SK-N-SH (cell line): ENCODE data around the gene ARHGAP1. TPM values are rescaled to one million over a fixed set of nuclear protein-coding genes. Genes with fewer than 3 reads are reported as not detected.

Source experiments
- CTCF ChIA-PET: fragments of 300-600, 350-600 bp; formaldehyde crosslinking; extraction: SDS; loops from one replicate; lab custom pipeline; 2021; lab: Yijun Ruan, JAX
- POLR2A ChIA-PET: fragments of 350-600 bp; sonication (Branson Sonifier 250); formaldehyde crosslinking; extraction: SDS; loops from one replicate; lab custom pipeline; 2020; ENCODE audit warnings: antibody characterized with exemption, inconsistent platforms; lab: Yijun Ruan, JAX
- DNase-seq: peaks from one replicate; pipeline ENCODE4 v3.0.0; 2012
- H2AFZ ChIP-seq: fragments of 200-600 bp; sonication (generic); 2 replicates; pipeline ENCODE4 v1.8.1; 2016; ENCODE audit warnings: antibody characterized with exemption, mild to moderate bottlenecking, low read depth
- H3F3A ChIP-seq: fragments of 200-600 bp; sonication (generic); replicated peaks from 2 replicates; pipeline ENCODE3; 2016; ENCODE audit warnings: antibody characterized with exemption, mild to moderate bottlenecking; ENCODE audit not compliant: insufficient read depth
- H3K27ac ChIP-seq, 2 experiments: fragments of 200-500 bp in 1 of 2; fragments of 200-600 bp in 1 of 2; sonication (Bioruptor generic) in 1 of 2; sonication (generic), shearing (Covaris generic) in 1 of 2; 2 replicates each; pipeline versions ENCODE4 v1.5.1 to v1.6.1; 2014 to 2016; ENCODE audit warnings: low read depth in 2 of 2, inconsistent platforms in 1 of 2, low read length in 1 of 2, mild to moderate bottlenecking in 1 of 2, mixed read lengths in 1 of 2
- H3K27me3 ChIP-seq: fragments of 200-600 bp; sonication (generic), shearing (Covaris generic); 2 replicates; pipeline ENCODE4 v1.6.1; 2016; ENCODE audit warnings: mixed run types; ENCODE audit not compliant: insufficient read depth
- H3K36me3 ChIP-seq, 2 experiments: fragments of 200-500 bp in 1 of 2; fragments of 200-600 bp in 1 of 2; sonication (Bioruptor generic) in 1 of 2; sonication (generic) in 1 of 2; replicated peaks in 1 of 2; 2 replicates each; pipeline versions ENCODE3 to v1.5.1; 2014 to 2016; ENCODE audit warnings: low read length in 1 of 2, mild to moderate bottlenecking in 1 of 2; ENCODE audit not compliant: insufficient read depth in 2 of 2, control insufficient read depth in 1 of 2
- H3K4me1 ChIP-seq, 2 experiments: fragments of 200-500 bp in 1 of 2; fragments of 200-600 bp in 1 of 2; sonication (Bioruptor generic) in 1 of 2; sonication (generic), shearing (Covaris generic) in 1 of 2; 2 replicates each; pipeline versions ENCODE4 v1.5.1 to v1.6.1; 2014 to 2016; ENCODE audit warnings: low read depth in 1 of 2, low read length in 1 of 2, mixed run types in 1 of 2; ENCODE audit not compliant: insufficient read depth in 2 of 2, control insufficient read depth in 1 of 2
- H3K4me2 ChIP-seq: fragments of 200-600 bp; sonication (generic), shearing (Covaris generic); 2 replicates; pipeline ENCODE4 v1.6.1; 2017; ENCODE audit warnings: mixed run types
- H3K4me3 ChIP-seq, 2 experiments: fragments of 200-500 bp in 1 of 2; fragments of 200-600 bp in 1 of 2; sonication (Bioruptor generic) in 1 of 2; sonication (generic), shearing (Covaris generic) in 1 of 2; 2 replicates each; pipeline versions ENCODE4 v1.5.1 to v1.8.1; 2014 to 2016; ENCODE audit warnings: low read depth in 2 of 2, inconsistent platforms in 1 of 2, low read length in 1 of 2, mild to moderate bottlenecking in 1 of 2, mixed read lengths in 1 of 2, moderate library complexity in 1 of 2
- H3K79me2 ChIP-seq: fragments of 200-600 bp; sonication (generic); 2 replicates; pipeline ENCODE4 v1.8.1; 2017; ENCODE audit warnings: mild to moderate bottlenecking; ENCODE audit not compliant: insufficient read depth
- H3K9ac ChIP-seq: fragments of 200-600 bp; sonication (generic); 2 replicates; pipeline ENCODE4 v1.6.1; 2017; ENCODE audit warnings: mixed run types
- H3K9me2 ChIP-seq: fragments of 200-600 bp; sonication (generic); 2 replicates; pipeline ENCODE4 v1.6.1; 2017; ENCODE audit warnings: mixed run types
- H3K9me3 ChIP-seq: fragments of 200-600 bp; sonication (generic); 2 replicates; pipeline ENCODE4 v1.6.1; 2017; ENCODE audit warnings: mixed run types, mild to moderate bottlenecking, moderate library complexity
- H4K20me1 ChIP-seq: fragments of 200-600 bp; sonication (generic); 2 replicates; pipeline ENCODE4 v1.6.1; 2017; ENCODE audit warnings: mild to moderate bottlenecking, mixed run types; ENCODE audit not compliant: insufficient read depth
- ELF1 ChIP-seq: IDR thresholded peaks from 2 replicates; pipeline ENCODE4 v1.4.0; 2012
- EZH2phosphoT487 ChIP-seq: fragments of 200-600 bp; sonication (generic); IDR thresholded peaks from 2 replicates; pipeline ENCODE4 v1.6.1; 2017; ENCODE audit warnings: low read depth, mixed run types, mild to moderate bottlenecking, antibody characterized with exemption, moderate library complexity, borderline replicate concordance
- FOSL2 ChIP-seq: IDR thresholded peaks from 2 replicates; pipeline ENCODE4 v1.4.0; 2012; ENCODE audit warnings: low read depth, mild to moderate bottlenecking, moderate library complexity, borderline replicate concordance
- FOXJ3 ChIP-seq: sonication (generic); formaldehyde crosslinking; IDR thresholded peaks from 2 replicates; pipeline ENCODE4 v1.5.1; 2020; ENCODE audit warnings: mild to moderate bottlenecking, missing genetic modification reagents
- FOXM1 ChIP-seq: IDR thresholded peaks from 2 replicates; pipeline ENCODE4 v1.4.0; 2012; ENCODE audit warnings: low read depth, mild to moderate bottlenecking
- GABPA ChIP-seq: IDR thresholded peaks from 2 replicates; pipeline ENCODE4 v1.4.0; 2012; ENCODE audit warnings: low read depth, mild to moderate bottlenecking
- GATA2 ChIP-seq: sonication (generic); formaldehyde crosslinking; IDR thresholded peaks from 2 replicates; pipeline ENCODE4 v1.5.0; 2020; ENCODE audit warnings: mild to moderate bottlenecking, missing genetic modification reagents
- JUND ChIP-seq: IDR thresholded peaks from 2 replicates; pipeline ENCODE4 v1.4.0; 2012
- MEF2A ChIP-seq: IDR thresholded peaks from 2 replicates; pipeline ENCODE4 v1.4.0; 2012; ENCODE audit warnings: low read depth, borderline replicate concordance
- MXI1 ChIP-seq: IDR thresholded peaks from 2 replicates; pipeline ENCODE4 v1.6.1; 2012; ENCODE audit warnings: mild to moderate bottlenecking, low read depth, low read length, improper control_type of control experiment
- NFIC ChIP-seq: IDR thresholded peaks from 2 replicates; pipeline ENCODE4 v1.4.0; 2012; ENCODE audit warnings: borderline replicate concordance
- POLR2AphosphoS5 ChIP-seq: IDR thresholded peaks from 2 replicates; pipeline ENCODE4 v1.6.1; 2012; ENCODE audit warnings: low read depth, low read length
- RFX5 ChIP-seq: IDR thresholded peaks from 2 replicates; pipeline ENCODE4 v1.6.1; 2012; ENCODE audit warnings: mild to moderate bottlenecking, improper control_type of control experiment, low read length
- RXRA ChIP-seq: IDR thresholded peaks from 2 replicates; pipeline ENCODE4 v1.4.0; 2012; ENCODE audit warnings: low read depth, mild to moderate bottlenecking, borderline replicate concordance
- SIN3A ChIP-seq: IDR thresholded peaks from 2 replicates; pipeline ENCODE4 v1.6.1; 2012; ENCODE audit warnings: low read depth, mild to moderate bottlenecking, low read length, moderate library complexity, borderline replicate concordance
- SMC3 ChIP-seq: IDR thresholded peaks from 2 replicates; pipeline ENCODE4 v1.6.1; 2012; ENCODE audit warnings: low read depth, low read length, improper control_type of control experiment
- TAF1 ChIP-seq: IDR thresholded peaks from 2 replicates; pipeline ENCODE4 v1.6.1; 2012; ENCODE audit warnings: low read depth, mild to moderate bottlenecking, low read length, moderate library complexity, borderline replicate concordance
- YY1 ChIP-seq: IDR thresholded peaks from 2 replicates; pipeline ENCODE4 v1.4.0; 2012; ENCODE audit warnings: low read depth, mild to moderate bottlenecking
- polyA plus RNA-seq, 3 experiments: library from polyadenylated mRNA; depleted of rRNA; stranded (reverse); fragments of >200 nt; gene quantifications; 2 replicates each; pipeline ENCODE4 v1.2.3, GENCODE V29; 2012
- TF ChIP-seq, protein P1 (sequence below): fragments of 150-350 bp; IDR thresholded peaks from 2 replicates; pipeline ENCODE4 v1.6.1; 2017; ENCODE audit warnings: antibody characterized with exemption, low read length, low read depth, borderline replicate concordance
- TF ChIP-seq, protein P2 (sequence below): IDR thresholded peaks from 2 replicates; pipeline ENCODE4 v1.4.0; 2012; ENCODE audit warnings: low read depth
- TF ChIP-seq, protein P3 (sequence below): IDR thresholded peaks from 2 replicates; pipeline ENCODE4 v1.6.1; 2012; ENCODE audit warnings: mild to moderate bottlenecking, low read depth, low read length, moderate library complexity
- TF ChIP-seq, protein P4 (sequence below): fragments of 150-350 bp; IDR thresholded peaks from 2 replicates; pipeline ENCODE4 v1.6.1; 2016; ENCODE audit warnings: mild to moderate bottlenecking, low read depth, low read length
- TF ChIP-seq, protein P5 (sequence below): fragments of 200-600 bp; sonication (generic); IDR thresholded peaks from 2 replicates; pipeline ENCODE4 v1.6.1; 2017; ENCODE audit warnings: antibody characterized with exemption, mild to moderate bottlenecking, moderate library complexity

The ARHGAP1 gene
- polyA plus RNA-seq, 1 of the 3 experiments (the other 2 are of a cell fraction): 27.1 TPM

DNA sequence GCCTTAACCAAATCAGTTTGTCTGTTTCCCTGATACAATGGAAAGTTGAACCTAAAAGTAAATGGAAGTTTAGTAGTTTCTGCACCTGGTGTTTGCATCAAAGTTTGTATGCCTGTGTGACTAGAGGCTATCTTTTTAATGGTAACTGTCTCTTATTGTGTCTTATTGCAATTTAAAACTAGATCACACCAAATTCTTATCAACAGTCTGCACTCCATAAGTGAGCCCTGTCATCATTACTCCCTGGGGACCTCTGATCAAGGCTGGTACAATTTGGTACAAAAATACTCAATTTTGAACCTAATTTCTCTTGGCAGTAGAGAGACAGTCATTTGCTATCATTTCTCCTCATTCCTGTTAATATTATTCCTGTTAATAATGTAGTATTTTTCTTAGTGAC lies 38.1 kb downstream of the ARHGAP1 start:
- POLR2A ChIA-PET: no interaction called here
- H3K79me2 ChIP-seq: no peaks in the 10 kb centered on the region
- H3K4me3 ChIP-seq: no peak overlapping the region
- peaks cover 48 to 56% of the 10 kb centered on the region in 2 experiments for H3K36me3 ChIP-seq
- DNase-seq: no peak
- peaks cover 0 to 9% of the 10 kb centered on the region in 2 experiments; a peak in 1 of 4 replicates for H3K4me1 ChIP-seq
- H2AFZ ChIP-seq: no peak overlapping the region
- no peaks in the 10 kb centered on the region for H3K9me2 ChIP-seq
- no peak for TF ChIP-seq JUND
- TF ChIP-seq MEF2A: no peak
- TF ChIP-seq SIN3A: no peak
- TF ChIP-seq NFIC: no peak
- no peak for TF ChIP-seq RXRA
- TF ChIP-seq, protein P1, sequence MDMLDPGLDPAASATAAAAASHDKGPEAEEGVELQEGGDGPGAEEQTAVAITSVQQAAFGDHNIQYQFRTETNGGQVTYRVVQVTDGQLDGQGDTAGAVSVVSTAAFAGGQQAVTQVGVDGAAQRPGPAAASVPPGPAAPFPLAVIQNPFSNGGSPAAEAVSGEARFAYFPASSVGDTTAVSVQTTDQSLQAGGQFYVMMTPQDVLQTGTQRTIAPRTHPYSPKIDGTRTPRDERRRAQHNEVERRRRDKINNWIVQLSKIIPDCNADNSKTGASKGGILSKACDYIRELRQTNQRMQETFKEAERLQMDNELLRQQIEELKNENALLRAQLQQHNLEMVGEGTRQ: no peak
- TF ChIP-seq, all 33 proteins: peak for 0
- no peaks in the 10 kb centered on the region for H3K9me3 ChIP-seq
- no peaks in the 10 kb centered on the region for H4K20me1 ChIP-seq
- CTCF ChIA-PET: no interaction called here
- no peak overlapping the region for H3K9ac ChIP-seq
- no peaks in the 10 kb centered on the region for H3F3A ChIP-seq
- H3K27ac ChIP-seq: no peak overlapping the region
- H3K27me3 ChIP-seq: no peaks in the 10 kb centered on the region
- no peak overlapping the region for H3K4me2 ChIP-seq

DNA sequence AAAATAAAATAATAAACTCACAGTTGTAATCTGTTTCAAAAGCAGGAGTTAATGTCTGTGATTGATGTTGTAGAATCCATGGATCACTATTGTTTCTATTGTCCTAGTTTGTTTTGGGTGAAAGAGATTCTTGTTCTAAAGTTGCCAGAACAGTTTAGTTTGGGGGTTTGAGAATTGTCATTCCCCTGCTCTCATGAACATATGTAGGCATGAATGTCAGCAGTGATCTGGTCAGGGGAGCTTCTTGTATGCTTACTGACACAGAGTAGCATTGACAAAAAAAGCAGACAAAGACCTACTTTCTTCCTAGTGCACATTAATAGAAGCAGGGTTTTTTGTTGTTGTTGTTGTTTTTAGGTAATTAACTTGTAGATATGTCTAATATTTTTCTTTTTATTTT lies 38.6 kb downstream of the ARHGAP1 start:
- H3K79me2 ChIP-seq: no peaks in the 10 kb centered on the region
- POLR2A ChIA-PET: interaction anchor here (0.6 kb wide), 1 partner anchor 18 kb away, joined by 3 read pairs; no protein-coding TSS in a partner anchor
- no peak overlapping the region for H3K9ac ChIP-seq
- H4K20me1 ChIP-seq: no peaks in the 10 kb centered on the region
- DNase-seq: no peak
- peaks cover 0 to 11% of the 10 kb centered on the region in 2 experiments; a peak in 1 of 4 replicates for H3K4me1 ChIP-seq
- H3K27ac ChIP-seq: no peak overlapping the region
- no peaks in the 10 kb centered on the region for H3F3A ChIP-seq
- no peaks in the 10 kb centered on the region for H3K27me3 ChIP-seq
- no peaks in the 10 kb centered on the region for H3K9me3 ChIP-seq
- CTCF ChIA-PET: no interaction called here
- H3K4me3 ChIP-seq: no peak overlapping the region
- H3K4me2 ChIP-seq: no peak overlapping the region
- H3K9me2 ChIP-seq: no peaks in the 10 kb centered on the region
- peaks cover 52 to 53% of the 10 kb centered on the region in 2 experiments for H3K36me3 ChIP-seq
- no peak overlapping the region for H2AFZ ChIP-seq
- TF ChIP-seq FOXM1 (no peak), GATA2 (CRISPR knock-in tag) (no peak), NFIC (no peak), TAF1 (no peak), FOSL2 (no peak), EZH2phosphoT487 (no peak), MXI1 (no peak), POLR2AphosphoS5 (no peak), SIN3A (no peak), YY1 (no peak), FOXJ3 (CRISPR knock-in tag) (no peak), ELF1 (no peak), GABPA (no peak), SMC3 (no peak), RFX5 (no peak)
- TF ChIP-seq, protein P2, sequence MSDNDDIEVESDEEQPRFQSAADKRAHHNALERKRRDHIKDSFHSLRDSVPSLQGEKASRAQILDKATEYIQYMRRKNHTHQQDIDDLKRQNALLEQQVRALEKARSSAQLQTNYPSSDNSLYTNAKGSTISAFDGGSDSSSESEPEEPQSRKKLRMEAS: no peak
- TF ChIP-seq, protein P3, sequence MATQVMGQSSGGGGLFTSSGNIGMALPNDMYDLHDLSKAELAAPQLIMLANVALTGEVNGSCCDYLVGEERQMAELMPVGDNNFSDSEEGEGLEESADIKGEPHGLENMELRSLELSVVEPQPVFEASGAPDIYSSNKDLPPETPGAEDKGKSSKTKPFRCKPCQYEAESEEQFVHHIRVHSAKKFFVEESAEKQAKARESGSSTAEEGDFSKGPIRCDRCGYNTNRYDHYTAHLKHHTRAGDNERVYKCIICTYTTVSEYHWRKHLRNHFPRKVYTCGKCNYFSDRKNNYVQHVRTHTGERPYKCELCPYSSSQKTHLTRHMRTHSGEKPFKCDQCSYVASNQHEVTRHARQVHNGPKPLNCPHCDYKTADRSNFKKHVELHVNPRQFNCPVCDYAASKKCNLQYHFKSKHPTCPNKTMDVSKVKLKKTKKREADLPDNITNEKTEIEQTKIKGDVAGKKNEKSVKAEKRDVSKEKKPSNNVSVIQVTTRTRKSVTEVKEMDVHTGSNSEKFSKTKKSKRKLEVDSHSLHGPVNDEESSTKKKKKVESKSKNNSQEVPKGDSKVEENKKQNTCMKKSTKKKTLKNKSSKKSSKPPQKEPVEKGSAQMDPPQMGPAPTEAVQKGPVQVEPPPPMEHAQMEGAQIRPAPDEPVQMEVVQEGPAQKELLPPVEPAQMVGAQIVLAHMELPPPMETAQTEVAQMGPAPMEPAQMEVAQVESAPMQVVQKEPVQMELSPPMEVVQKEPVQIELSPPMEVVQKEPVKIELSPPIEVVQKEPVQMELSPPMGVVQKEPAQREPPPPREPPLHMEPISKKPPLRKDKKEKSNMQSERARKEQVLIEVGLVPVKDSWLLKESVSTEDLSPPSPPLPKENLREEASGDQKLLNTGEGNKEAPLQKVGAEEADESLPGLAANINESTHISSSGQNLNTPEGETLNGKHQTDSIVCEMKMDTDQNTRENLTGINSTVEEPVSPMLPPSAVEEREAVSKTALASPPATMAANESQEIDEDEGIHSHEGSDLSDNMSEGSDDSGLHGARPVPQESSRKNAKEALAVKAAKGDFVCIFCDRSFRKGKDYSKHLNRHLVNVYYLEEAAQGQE: no peak
- TF ChIP-seq, protein P4, sequence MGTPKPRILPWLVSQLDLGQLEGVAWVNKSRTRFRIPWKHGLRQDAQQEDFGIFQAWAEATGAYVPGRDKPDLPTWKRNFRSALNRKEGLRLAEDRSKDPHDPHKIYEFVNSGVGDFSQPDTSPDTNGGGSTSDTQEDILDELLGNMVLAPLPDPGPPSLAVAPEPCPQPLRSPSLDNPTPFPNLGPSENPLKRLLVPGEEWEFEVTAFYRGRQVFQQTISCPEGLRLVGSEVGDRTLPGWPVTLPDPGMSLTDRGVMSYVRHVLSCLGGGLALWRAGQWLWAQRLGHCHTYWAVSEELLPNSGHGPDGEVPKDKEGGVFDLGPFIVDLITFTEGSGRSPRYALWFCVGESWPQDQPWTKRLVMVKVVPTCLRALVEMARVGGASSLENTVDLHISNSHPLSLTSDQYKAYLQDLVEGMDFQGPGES: no peak
- TF ChIP-seq, protein P5, sequence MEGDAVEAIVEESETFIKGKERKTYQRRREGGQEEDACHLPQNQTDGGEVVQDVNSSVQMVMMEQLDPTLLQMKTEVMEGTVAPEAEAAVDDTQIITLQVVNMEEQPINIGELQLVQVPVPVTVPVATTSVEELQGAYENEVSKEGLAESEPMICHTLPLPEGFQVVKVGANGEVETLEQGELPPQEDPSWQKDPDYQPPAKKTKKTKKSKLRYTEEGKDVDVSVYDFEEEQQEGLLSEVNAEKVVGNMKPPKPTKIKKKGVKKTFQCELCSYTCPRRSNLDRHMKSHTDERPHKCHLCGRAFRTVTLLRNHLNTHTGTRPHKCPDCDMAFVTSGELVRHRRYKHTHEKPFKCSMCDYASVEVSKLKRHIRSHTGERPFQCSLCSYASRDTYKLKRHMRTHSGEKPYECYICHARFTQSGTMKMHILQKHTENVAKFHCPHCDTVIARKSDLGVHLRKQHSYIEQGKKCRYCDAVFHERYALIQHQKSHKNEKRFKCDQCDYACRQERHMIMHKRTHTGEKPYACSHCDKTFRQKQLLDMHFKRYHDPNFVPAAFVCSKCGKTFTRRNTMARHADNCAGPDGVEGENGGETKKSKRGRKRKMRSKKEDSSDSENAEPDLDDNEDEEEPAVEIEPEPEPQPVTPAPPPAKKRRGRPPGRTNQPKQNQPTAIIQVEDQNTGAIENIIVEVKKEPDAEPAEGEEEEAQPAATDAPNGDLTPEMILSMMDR: no peak
